Measurements from ENCODE around the gene DOK7.

DOK7 gene

GRCh38 chr4:3430524-3430923 is 32.6 kb upstream of the DOK7 start:
- H3K27ac ChIP-seq (ENCODE audit: low read length), result no peak overlapping the region
- no peaks in the 10 kb centered on the region for H3K79me2 ChIP-seq (ENCODE audit: insufficient read depth, low read length)
- H3K9ac ChIP-seq (ENCODE audit: low read depth, low read length), result no peak overlapping the region
- ATAC-seq (ENCODE audit: insufficient read depth, low read depth), result no peak
- TF ChIP-seq EZH2 (IDR thresholded peaks at IDR 0.05; ENCODE audit: borderline replicate concordance, low read depth, low read length, severe bottlenecking), result no peak
- TF ChIP-seq CTCF (IDR thresholded peaks at IDR 0.05; ENCODE audit: borderline replicate concordance, extremely low read depth, low read length, poor library complexity, severe bottlenecking), result no peak
- no peak for DNase-seq
- no peaks in the 10 kb centered on the region for H3K4me1 ChIP-seq (ENCODE audit: insufficient read depth, low read length)
- H3K4me2 ChIP-seq (ENCODE audit: insufficient read depth, low read length), result no peak overlapping the region
- H3K9me3 ChIP-seq (ENCODE audit: insufficient read depth, low read length, severe bottlenecking), result no peaks in the 10 kb centered on the region
- no peak overlapping the region for H2AFZ ChIP-seq (ENCODE audit: low read depth, low read length)
- peaks cover 7% of the 10 kb centered on the region; the same call in 1 of the 2 replicates for H4K20me1 ChIP-seq (ENCODE audit: insufficient read depth, low read length)
- no peaks in the 10 kb centered on the region for H3K27me3 ChIP-seq (ENCODE audit: insufficient read depth, low read length, poor library complexity)
- no peaks in the 10 kb centered on the region for H3K36me3 ChIP-seq (ENCODE audit: insufficient read depth, low read length)
- no peak overlapping the region for H3K4me3 ChIP-seq (ENCODE audit: low read depth in 1 of 2, low read length in 2 of 2)

GRCh38 chr4:3431446-3431993 is 31.6 kb upstream of the DOK7 start:
- H3K36me3 ChIP-seq (ENCODE audit: insufficient read depth, low read length), result no peaks in the 10 kb centered on the region
- no peaks in the 10 kb centered on the region for H3K27me3 ChIP-seq (ENCODE audit: insufficient read depth, low read length, poor library complexity)
- H3K27ac ChIP-seq (ENCODE audit: low read length), result no peak overlapping the region

DNA sequence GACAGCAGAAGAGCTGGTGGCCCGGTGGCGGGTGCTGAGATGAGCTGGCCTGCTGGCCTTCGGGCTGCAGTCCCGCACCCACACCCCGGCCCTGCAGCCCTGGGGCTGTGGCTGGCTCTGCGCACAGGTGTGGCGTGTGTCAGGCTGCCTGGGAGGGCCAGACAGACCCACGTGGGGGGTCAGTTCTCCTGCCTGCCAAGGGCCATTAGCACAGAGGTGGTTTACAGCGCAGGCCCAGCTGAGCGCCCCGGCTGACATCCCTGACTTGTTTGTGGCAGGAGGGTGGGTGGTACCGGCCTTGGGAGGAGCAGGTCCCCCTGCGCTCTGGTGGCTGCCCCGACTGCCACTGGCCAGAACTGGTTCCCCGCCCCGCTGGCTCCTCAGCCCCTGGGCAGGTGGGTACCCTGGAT is 30.7 kb upstream of the DOK7 start:
- H3K27me3 ChIP-seq (ENCODE audit: insufficient read depth, low read length, poor library complexity), result no peaks in the 10 kb centered on the region
- no peaks in the 10 kb centered on the region for H3K9me3 ChIP-seq (ENCODE audit: insufficient read depth, low read length, severe bottlenecking)
- TF ChIP-seq CTCF (IDR thresholded peaks at IDR 0.05; ENCODE audit: borderline replicate concordance, extremely low read depth, low read length, poor library complexity, severe bottlenecking) (no peak), EZH2 (IDR thresholded peaks at IDR 0.05; ENCODE audit: borderline replicate concordance, low read depth, low read length, severe bottlenecking) (no peak)
- ATAC-seq (ENCODE audit: insufficient read depth, low read depth) (no peak), DNase-seq (no peak)
- H3K4me3 ChIP-seq (ENCODE audit: low read depth in 1 of 2, low read length in 2 of 2), result no peak overlapping the region
- no peaks in the 10 kb centered on the region for H3K79me2 ChIP-seq (ENCODE audit: insufficient read depth, low read length)
- no peak overlapping the region for H3K9ac ChIP-seq (ENCODE audit: low read depth, low read length)
- no peaks in the 10 kb centered on the region for H3K36me3 ChIP-seq (ENCODE audit: insufficient read depth, low read length)
- H3K27ac ChIP-seq (ENCODE audit: low read length), result no peak overlapping the region
- no peak overlapping the region for H2AFZ ChIP-seq (ENCODE audit: low read depth, low read length)
- no peak overlapping the region for H3K4me2 ChIP-seq (ENCODE audit: insufficient read depth, low read length)
- no peaks in the 10 kb centered on the region for H3K4me1 ChIP-seq (ENCODE audit: insufficient read depth, low read length)
- H4K20me1 ChIP-seq (ENCODE audit: insufficient read depth, low read length), result peaks cover 13% of the 10 kb centered on the region; the same call in 1 of the 2 replicates

More at GRCh38 chr4:3431446-3431993, 31.6 kb upstream of the DOK7 start:
- Histone ChIP-seq H3K9ac (ENCODE audit: low read depth, low read length) (no peak overlapping the region), H3K4me1 (ENCODE audit: insufficient read depth, low read length) (no peaks in the 10 kb centered on the region), H3K9me3 (ENCODE audit: insufficient read depth, low read length, severe bottlenecking) (no peaks in the 10 kb centered on the region), H3K4me2 (ENCODE audit: insufficient read depth, low read length) (no peak overlapping the region), H2AFZ (ENCODE audit: low read depth, low read length) (no peak overlapping the region), H3K4me3 (ENCODE audit: low read depth in 1 of 2, low read length in 2 of 2) (no peak overlapping the region), H4K20me1 (ENCODE audit: insufficient read depth, low read length) (peaks cover 10% of the 10 kb centered on the region; the same call in 1 of the 2 replicates), H3K79me2 (ENCODE audit: insufficient read depth, low read length) (no peaks in the 10 kb centered on the region)
- TF ChIP-seq EZH2 (IDR thresholded peaks at IDR 0.05; ENCODE audit: borderline replicate concordance, low read depth, low read length, severe bottlenecking) (no peak), CTCF (IDR thresholded peaks at IDR 0.05; ENCODE audit: borderline replicate concordance, extremely low read depth, low read length, poor library complexity, severe bottlenecking) (no peak)
- DNase-seq (no peak), ATAC-seq (ENCODE audit: insufficient read depth, low read depth) (no peak)
